SK-N-SH (cell line): Measurements from ENCODE around the gene GUK1. TPM values are rescaled to one million over a fixed set of nuclear protein-coding genes. Genes with fewer than 3 reads are reported as not detected.

Experiments used
- CTCF ChIA-PET: fragments of 300-600, 350-600 bp; formaldehyde crosslinking; extraction: SDS; loops from one replicate; lab custom pipeline; 2021; lab: Yijun Ruan, JAX
- POLR2A ChIA-PET: fragments of 350-600 bp; sonication (Branson Sonifier 250); formaldehyde crosslinking; extraction: SDS; loops from one replicate; lab custom pipeline; 2020; ENCODE audit warnings: antibody characterized with exemption, inconsistent platforms; lab: Yijun Ruan, JAX
- DNase-seq: peaks from one replicate; pipeline ENCODE4 v3.0.0; 2012
- H2AFZ ChIP-seq: fragments of 200-600 bp; sonication (generic); 2 replicates; pipeline ENCODE4 v1.8.1; 2016; ENCODE audit warnings: antibody characterized with exemption, mild to moderate bottlenecking, low read depth
- H3F3A ChIP-seq: fragments of 200-600 bp; sonication (generic); replicated peaks from 2 replicates; pipeline ENCODE3; 2016; ENCODE audit warnings: antibody characterized with exemption, mild to moderate bottlenecking; ENCODE audit not compliant: insufficient read depth
- H3K27ac ChIP-seq, 2 experiments: fragments of 200-500 bp in 1 of 2; fragments of 200-600 bp in 1 of 2; sonication (Bioruptor generic) in 1 of 2; sonication (generic), shearing (Covaris generic) in 1 of 2; 2 replicates each; pipeline versions ENCODE4 v1.5.1 to v1.6.1; 2014 to 2016; ENCODE audit warnings: low read depth in 2 of 2, inconsistent platforms in 1 of 2, low read length in 1 of 2, mild to moderate bottlenecking in 1 of 2, mixed read lengths in 1 of 2
- H3K27me3 ChIP-seq: fragments of 200-600 bp; sonication (generic), shearing (Covaris generic); 2 replicates; pipeline ENCODE4 v1.6.1; 2016; ENCODE audit warnings: mixed run types; ENCODE audit not compliant: insufficient read depth
- H3K36me3 ChIP-seq, 2 experiments: fragments of 200-500 bp in 1 of 2; fragments of 200-600 bp in 1 of 2; sonication (Bioruptor generic) in 1 of 2; sonication (generic) in 1 of 2; replicated peaks in 1 of 2; 2 replicates each; pipeline versions ENCODE3 to v1.5.1; 2014 to 2016; ENCODE audit warnings: low read length in 1 of 2, mild to moderate bottlenecking in 1 of 2; ENCODE audit not compliant: insufficient read depth in 2 of 2, control insufficient read depth in 1 of 2
- H3K4me1 ChIP-seq, 2 experiments: fragments of 200-500 bp in 1 of 2; fragments of 200-600 bp in 1 of 2; sonication (Bioruptor generic) in 1 of 2; sonication (generic), shearing (Covaris generic) in 1 of 2; 2 replicates each; pipeline versions ENCODE4 v1.5.1 to v1.6.1; 2014 to 2016; ENCODE audit warnings: low read depth in 1 of 2, low read length in 1 of 2, mixed run types in 1 of 2; ENCODE audit not compliant: insufficient read depth in 2 of 2, control insufficient read depth in 1 of 2
- H3K4me2 ChIP-seq: fragments of 200-600 bp; sonication (generic), shearing (Covaris generic); 2 replicates; pipeline ENCODE4 v1.6.1; 2017; ENCODE audit warnings: mixed run types
- H3K4me3 ChIP-seq, 2 experiments: fragments of 200-500 bp in 1 of 2; fragments of 200-600 bp in 1 of 2; sonication (Bioruptor generic) in 1 of 2; sonication (generic), shearing (Covaris generic) in 1 of 2; 2 replicates each; pipeline versions ENCODE4 v1.5.1 to v1.8.1; 2014 to 2016; ENCODE audit warnings: low read depth in 2 of 2, inconsistent platforms in 1 of 2, low read length in 1 of 2, mild to moderate bottlenecking in 1 of 2, mixed read lengths in 1 of 2, moderate library complexity in 1 of 2
- H3K79me2 ChIP-seq: fragments of 200-600 bp; sonication (generic); 2 replicates; pipeline ENCODE4 v1.8.1; 2017; ENCODE audit warnings: mild to moderate bottlenecking; ENCODE audit not compliant: insufficient read depth
- H3K9ac ChIP-seq: fragments of 200-600 bp; sonication (generic); 2 replicates; pipeline ENCODE4 v1.6.1; 2017; ENCODE audit warnings: mixed run types
- H3K9me2 ChIP-seq: fragments of 200-600 bp; sonication (generic); 2 replicates; pipeline ENCODE4 v1.6.1; 2017; ENCODE audit warnings: mixed run types
- H3K9me3 ChIP-seq: fragments of 200-600 bp; sonication (generic); 2 replicates; pipeline ENCODE4 v1.6.1; 2017; ENCODE audit warnings: mixed run types, mild to moderate bottlenecking, moderate library complexity
- H4K20me1 ChIP-seq: fragments of 200-600 bp; sonication (generic); 2 replicates; pipeline ENCODE4 v1.6.1; 2017; ENCODE audit warnings: mild to moderate bottlenecking, mixed run types; ENCODE audit not compliant: insufficient read depth
- FOXJ3 ChIP-seq: sonication (generic); formaldehyde crosslinking; IDR thresholded peaks from 2 replicates; pipeline ENCODE4 v1.5.1; 2020; ENCODE audit warnings: mild to moderate bottlenecking, missing genetic modification reagents
- GABPA ChIP-seq: IDR thresholded peaks from 2 replicates; pipeline ENCODE4 v1.4.0; 2012; ENCODE audit warnings: low read depth, mild to moderate bottlenecking
- NFIC ChIP-seq: IDR thresholded peaks from 2 replicates; pipeline ENCODE4 v1.4.0; 2012; ENCODE audit warnings: borderline replicate concordance
- RAD21 ChIP-seq: IDR thresholded peaks from 2 replicates; pipeline ENCODE4 v1.6.1; 2012; ENCODE audit warnings: mild to moderate bottlenecking, low read length
- RCOR1 ChIP-seq: fragments of 150-350 bp; IDR thresholded peaks from 2 replicates; pipeline ENCODE4 v1.6.1; 2017; ENCODE audit warnings: antibody characterized with exemption, low read length
- REST ChIP-seq: IDR thresholded peaks from 2 replicates; pipeline ENCODE4 v1.6.1; 2012; ENCODE audit warnings: mild to moderate bottlenecking, low read depth, low read length, moderate library complexity
- SIN3A ChIP-seq: IDR thresholded peaks from 2 replicates; pipeline ENCODE4 v1.6.1; 2012; ENCODE audit warnings: low read depth, mild to moderate bottlenecking, low read length, moderate library complexity, borderline replicate concordance
- TCF12 ChIP-seq: IDR thresholded peaks from 2 replicates; pipeline ENCODE4 v1.4.0; 2012
- USF1 ChIP-seq: IDR thresholded peaks from 2 replicates; pipeline ENCODE4 v1.4.0; 2012; ENCODE audit warnings: low read depth, borderline replicate concordance
- ZBTB33 ChIP-seq: IDR thresholded peaks from 2 replicates; pipeline ENCODE4 v1.4.0; 2012; ENCODE audit warnings: low read depth, borderline replicate concordance
- WGBS: methylation state at CpG from one replicate; pipeline ENCODE4 v1.1.6; 2017; ENCODE audit warnings: low lambda C conversion rate; 5-methylcytosine and 5-hydroxymethylcytosine counted together
- polyA plus RNA-seq, 3 experiments: library from polyadenylated mRNA; depleted of rRNA; stranded (reverse); fragments of >200 nt; gene quantifications; 2 replicates each; pipeline ENCODE4 v1.2.3, GENCODE V29; 2012
- TF ChIP-seq, protein P1 (sequence below): fragments of 150-350 bp; IDR thresholded peaks from 2 replicates; pipeline ENCODE4 v1.6.1; 2017; ENCODE audit warnings: antibody characterized with exemption, low read length, low read depth, borderline replicate concordance

Gene GUK1
- polyA plus RNA-seq, 1 of the 3 experiments (the other 2 are of a cell fraction) = 742 TPM

GRCh38 chr1:228159008-228159665 lies 19.1 kb downstream of the GUK1 start:
- no peaks in the 10 kb centered on the region for H3K79me2 ChIP-seq
- ChIA-PET POLR2A (no interaction called here), CTCF (interaction anchor here (0.7 to 1.6 kb wide), 2 partner anchors 22 to 159 kb away, joined by 3 to 4 read pairs; no protein-coding TSS in a partner anchor)
- H3F3A ChIP-seq = no peaks in the 10 kb centered on the region
- peaks cover 0 to 12% of the 10 kb centered on the region in 2 experiments; a peak in 1 of 4 replicates for H3K4me1 ChIP-seq
- no peaks in the 10 kb centered on the region for H3K9me2 ChIP-seq
- H4K20me1 ChIP-seq = no peaks in the 10 kb centered on the region
- H2AFZ ChIP-seq = no peak overlapping the region
- H3K27ac ChIP-seq = no peak overlapping the region
- 97% methylated on average over 8 of the region's 14 CpGs for WGBS
- TF ChIP-seq USF1 = no peak
- TF ChIP-seq FOXJ3 (CRISPR knock-in tag) = no peak
- TF ChIP-seq RCOR1 = no peak
- TF ChIP-seq REST = no peak
- TF ChIP-seq, protein P1, sequence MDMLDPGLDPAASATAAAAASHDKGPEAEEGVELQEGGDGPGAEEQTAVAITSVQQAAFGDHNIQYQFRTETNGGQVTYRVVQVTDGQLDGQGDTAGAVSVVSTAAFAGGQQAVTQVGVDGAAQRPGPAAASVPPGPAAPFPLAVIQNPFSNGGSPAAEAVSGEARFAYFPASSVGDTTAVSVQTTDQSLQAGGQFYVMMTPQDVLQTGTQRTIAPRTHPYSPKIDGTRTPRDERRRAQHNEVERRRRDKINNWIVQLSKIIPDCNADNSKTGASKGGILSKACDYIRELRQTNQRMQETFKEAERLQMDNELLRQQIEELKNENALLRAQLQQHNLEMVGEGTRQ = no peak
- no peak for TF ChIP-seq SIN3A
- TF ChIP-seq GABPA = no peak
- no peak for TF ChIP-seq ZBTB33
- no peak for TF ChIP-seq TCF12
- no peak for TF ChIP-seq RAD21
- no peak for TF ChIP-seq NFIC
- H3K9me3 ChIP-seq = no peaks in the 10 kb centered on the region
- H3K27me3 ChIP-seq = no peaks in the 10 kb centered on the region
- no peaks in the 10 kb centered on the region for H3K36me3 ChIP-seq
- DNase-seq = no peak
- no peak overlapping the region for H3K9ac ChIP-seq
- no peak overlapping the region for H3K4me3 ChIP-seq
- no peak overlapping the region for H3K4me2 ChIP-seq
